Dedifferentiated amniotic fluid mesenchymal stem cell (primary cell): Measurements from ENCODE around the gene FBXO17.
"Not testable (repeated sequence)": the region's sequence is repeated elsewhere in the genome, so short reads cannot be mapped to it uniquely, and the experiment has no call there.

ENCODE experiments used
- DNase-seq: peaks from one replicate; pipeline ENCODE4 v3.0.0-alpha.2; 2016; ENCODE audit errors: extremely low spot score

Gene FBXO17

DNA sequence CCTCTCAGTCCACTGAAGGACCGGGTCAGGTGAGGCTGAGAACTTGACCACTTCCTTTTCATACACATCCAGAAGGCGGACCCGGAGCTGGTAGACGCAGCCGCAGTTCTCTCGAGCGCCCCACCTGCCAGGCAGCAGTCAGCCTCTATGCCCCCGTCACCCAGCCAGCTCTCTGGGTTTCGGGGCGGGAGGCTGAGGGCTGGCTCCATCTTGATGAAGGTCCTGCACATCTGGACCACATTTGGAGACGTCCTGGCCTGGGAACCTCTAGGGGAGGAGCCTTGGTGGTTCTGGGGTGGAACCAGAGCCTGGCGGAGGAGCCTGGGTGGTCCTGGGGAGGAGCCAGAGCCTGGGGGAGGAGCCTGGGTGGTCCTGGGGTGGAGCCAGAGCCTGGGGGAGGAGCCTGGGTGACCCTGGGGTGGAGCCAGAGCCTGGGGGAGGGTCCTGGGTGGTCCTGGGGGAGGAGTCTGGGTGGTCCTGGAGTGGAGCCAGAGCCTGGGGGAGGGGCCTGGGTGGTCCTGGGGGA, 30.5 kb downstream of the FBXO17 start:
- DNase-seq = no peak

DNA sequence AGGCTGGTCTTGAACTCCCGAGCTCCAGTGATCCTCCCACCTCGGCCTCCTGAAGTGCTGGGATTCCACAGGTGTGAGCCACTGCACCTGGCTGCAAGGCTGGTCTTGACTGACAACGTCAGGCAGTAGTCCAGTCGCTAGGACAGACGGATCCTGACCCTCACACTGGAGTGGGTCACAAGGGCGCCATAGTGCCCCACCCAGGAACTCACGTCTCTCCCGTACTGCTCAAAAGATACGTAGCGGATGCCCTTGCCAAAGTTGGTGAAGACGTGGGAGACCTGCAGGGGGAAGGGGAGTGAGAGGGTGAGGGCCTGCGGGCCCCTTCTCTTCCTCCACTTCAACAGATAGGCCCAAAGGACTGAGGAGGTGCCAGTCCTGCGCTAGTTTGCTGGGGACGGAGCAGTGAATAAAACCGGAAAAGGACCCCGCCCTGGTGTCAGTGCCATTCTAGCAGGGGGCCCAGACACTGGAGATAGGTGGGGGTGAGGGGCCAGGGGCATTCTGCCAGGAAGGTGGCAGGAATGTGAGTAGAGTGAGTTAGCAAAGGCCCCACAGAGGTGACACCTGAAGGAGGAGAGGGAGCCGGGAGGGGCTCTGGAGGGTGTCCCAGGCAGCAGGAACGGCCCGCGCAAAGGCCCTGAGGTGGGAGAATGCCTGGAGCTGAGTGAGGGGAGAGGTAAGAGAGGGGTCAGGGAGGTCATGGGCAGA, 32.9 kb downstream of the FBXO17 start:
- no peak for DNase-seq

DNA sequence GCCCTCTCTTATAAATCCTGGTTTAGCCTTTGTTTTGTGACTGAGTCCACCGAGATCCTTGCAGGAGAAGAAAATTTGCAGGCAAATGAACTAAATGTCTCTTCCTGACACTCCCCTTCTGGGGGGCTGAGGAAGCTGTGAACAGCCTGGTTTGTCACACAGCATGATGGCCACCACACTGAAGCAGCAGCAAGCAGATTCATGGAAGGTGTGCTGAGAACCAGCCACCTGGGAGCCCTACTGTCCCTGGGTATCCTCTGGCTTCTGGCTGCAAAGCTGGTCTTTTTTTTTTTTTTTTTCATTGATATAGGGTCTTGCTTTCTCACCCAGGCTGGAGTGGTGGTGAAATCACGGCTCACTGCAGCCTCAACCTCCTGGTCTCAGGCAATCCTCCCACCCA, 33.6 kb downstream of the FBXO17 start:
- no peak for DNase-seq

DNA sequence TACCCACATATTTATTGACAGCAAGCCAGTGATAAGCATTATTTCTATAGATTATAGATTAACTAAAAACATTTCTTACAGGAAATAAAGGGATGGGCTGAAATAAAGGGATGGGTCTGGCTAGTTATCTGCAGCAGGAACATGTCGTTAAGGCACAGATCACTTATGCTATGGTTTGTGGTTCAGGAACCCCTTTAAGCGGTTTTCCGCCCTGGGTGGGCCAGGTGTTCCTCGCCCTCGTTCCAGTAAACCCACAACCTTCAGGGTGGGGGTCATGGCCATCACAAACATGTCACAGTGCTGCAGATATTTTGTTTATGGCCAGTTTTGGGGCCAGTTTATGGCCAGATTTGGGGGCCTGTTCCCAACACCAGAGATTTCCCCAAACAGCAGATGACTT, 34.1 kb downstream of the FBXO17 start:
- DNase-seq = not testable (repeated sequence)

DNA sequence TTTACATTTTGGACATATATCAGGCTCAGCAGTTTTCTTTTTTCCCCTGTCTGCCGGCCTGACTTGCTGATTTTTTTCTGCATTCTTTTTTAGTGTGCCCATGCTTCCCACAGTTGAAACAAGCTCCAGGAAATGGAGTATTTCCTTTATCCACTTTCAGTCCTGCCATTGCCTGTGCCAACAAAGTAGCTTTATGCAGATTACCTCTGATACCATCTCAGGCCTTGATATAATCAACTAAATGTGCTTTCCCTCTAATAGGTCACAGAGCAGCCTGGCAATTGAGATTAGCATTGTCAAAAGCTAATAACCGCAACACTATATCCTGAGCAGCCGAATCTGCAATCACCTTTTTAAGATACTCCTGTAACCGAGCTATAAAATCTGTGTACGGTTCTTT, 35.6 kb downstream of the FBXO17 start:
- no peak for DNase-seq

DNA sequence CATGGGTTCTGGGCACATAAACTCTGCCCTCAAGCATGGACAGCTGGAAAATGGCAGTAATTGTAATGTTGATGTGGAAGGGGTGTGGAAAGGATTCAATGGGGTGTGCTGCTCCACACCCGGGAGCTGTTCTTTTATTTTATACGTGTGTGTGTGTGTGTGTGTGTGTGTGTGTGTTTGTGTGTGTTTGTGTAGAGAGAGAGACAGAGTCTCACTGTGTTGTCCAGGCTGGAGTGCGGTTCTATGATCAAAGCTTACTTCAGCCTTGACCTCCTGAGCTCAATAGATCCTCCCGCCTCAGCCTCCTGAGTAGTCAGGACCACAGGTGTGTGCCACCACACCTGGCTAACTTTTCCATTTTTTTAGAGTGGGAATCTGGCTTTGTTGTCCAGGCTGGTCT, 42.0 kb downstream of the FBXO17 start:
- DNase-seq = no peak

DNA sequence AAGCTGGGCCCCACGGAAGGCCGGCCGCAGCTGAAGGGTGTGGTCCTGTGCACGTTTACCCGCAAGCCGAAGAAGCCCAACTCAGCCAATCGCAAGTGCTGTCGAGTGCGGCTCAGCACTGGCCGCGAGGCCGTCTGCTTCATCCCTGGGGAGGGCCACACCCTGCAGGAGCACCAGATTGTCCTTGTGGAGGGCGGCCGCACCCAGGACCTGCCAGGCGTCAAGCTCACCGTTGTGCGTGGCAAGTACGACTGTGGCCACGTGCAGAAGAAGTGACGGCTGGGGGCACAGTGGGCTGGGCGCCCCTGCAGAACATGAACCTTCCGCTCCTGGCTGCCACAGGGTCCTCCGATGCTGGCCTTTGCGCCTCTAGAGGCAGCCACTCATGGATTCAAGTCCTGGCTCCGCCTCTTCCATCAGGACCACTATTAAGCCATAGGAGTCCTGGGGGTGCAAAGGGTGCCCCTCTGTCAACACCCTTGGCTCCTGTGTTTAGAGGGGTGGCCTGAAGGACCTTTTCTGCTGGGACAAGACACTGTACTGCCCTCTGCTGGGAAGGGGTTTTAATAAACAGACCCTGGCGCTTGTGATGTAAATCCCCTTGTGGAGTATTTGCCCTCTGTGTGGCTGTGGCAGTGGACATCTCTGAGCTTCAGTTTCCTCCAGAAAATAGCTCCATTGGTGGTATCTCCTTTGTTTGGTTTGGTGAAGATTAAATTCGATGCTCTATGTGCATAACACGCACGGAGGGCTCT, 42.9 kb downstream of the FBXO17 start:
- DNase-seq = peak; percentile 20

DNA sequence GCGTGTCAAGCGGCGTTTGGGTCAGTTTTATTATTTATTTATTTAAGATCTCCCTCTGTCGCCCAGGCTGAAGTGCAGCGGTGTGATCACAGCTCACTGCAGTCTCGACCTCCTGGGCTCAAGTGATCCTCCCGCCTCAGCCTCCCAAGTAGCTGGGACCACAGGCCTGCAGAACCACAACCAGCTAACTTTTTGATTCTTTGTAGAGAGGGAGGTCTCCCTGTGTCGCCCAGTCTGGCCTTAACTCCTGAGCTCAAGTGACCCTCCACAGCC, 44.1 kb downstream of the FBXO17 start:
- DNase-seq = no peak

DNA sequence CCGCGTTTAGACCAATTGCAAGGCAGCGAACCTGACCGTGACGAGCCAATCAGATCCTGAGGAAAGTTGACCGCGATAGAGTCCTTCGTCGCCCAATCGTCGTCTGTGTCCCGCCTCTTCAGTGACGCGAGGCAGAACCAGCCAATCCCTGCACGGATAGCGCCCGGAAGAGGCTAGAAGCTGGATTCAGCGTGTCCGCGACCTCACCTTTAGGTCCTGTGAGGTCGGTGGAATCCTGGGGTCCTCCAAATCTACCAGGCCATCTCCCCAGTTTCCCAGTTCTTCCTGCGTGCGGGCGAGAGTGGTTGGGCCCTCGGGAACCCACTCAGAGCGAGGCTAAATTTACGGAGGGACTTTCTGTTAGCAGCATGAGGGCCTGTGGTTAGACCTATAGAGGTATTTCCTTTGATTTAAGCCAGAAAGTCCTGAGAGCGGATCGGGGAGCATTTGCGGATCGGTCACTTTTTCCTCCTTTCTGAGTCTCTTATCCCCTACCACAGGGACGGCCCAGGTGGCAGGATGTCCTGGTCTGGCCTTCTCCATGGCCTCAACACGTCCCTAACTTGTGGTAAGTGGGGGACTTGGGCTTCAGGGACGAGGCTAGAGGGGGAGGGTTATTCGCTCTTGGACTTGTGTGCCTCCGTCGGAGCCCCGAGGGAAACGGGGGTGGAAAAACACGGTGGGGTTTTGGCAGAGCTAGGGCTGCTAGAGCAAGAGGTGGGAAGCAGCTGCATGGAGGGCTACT, 44.6 kb downstream of the FBXO17 start, which contains the start of gene MRPS12:
Gene MRPS12, plus strand, starts transcription at position 169 of the 745 bp plus-strand sequence. Its CDS starts 351 bp downstream, at position 520.
- peak; percentile 100 for DNase-seq

DNA sequence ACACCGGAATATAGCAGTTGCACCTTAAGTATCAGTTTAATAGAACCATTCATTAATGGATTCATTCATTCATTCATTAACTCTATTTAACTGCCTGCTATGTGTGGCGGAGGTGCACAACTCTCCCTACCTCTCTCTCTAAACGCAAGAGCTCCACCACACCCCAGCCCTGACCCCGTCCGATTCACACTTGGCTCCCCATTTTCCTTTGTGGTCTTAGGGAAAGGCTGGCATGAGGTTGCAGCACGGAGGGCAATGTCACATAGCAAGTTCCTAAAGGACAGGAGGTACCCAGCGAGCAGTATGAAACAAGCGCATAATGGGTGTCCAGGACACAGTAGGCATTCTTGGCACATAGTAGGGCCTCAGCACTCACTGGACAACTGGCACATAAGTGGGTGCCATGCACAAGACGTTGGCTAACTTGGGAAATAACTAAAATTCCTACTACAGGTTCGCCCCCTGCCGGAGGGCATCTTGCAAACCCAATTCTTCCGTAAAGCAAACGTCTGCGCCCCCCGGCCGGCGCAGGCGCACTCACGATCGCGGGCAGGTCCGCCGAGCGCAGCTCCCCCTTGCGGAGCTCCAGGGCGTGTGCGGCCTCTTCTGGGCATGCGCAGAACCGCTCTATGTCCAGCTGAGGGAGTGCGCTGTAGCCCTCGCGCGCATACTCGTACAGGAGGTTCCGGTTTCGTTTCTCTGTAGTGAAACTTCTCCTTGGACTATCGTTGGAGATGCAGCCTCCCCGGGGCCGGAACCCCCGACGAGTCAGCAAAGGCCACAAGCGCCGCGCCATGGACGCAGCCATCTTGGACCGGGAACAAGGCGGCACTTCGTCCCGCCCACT, 45.4 kb downstream of the FBXO17 start, which contains the start of gene SARS2:
Gene SARS2, minus strand, starts transcription at position 835 of the 847 bp plus-strand sequence. Its CDS starts 27 bp downstream, at position 808.
- peak; percentile 94 for DNase-seq

DNA sequence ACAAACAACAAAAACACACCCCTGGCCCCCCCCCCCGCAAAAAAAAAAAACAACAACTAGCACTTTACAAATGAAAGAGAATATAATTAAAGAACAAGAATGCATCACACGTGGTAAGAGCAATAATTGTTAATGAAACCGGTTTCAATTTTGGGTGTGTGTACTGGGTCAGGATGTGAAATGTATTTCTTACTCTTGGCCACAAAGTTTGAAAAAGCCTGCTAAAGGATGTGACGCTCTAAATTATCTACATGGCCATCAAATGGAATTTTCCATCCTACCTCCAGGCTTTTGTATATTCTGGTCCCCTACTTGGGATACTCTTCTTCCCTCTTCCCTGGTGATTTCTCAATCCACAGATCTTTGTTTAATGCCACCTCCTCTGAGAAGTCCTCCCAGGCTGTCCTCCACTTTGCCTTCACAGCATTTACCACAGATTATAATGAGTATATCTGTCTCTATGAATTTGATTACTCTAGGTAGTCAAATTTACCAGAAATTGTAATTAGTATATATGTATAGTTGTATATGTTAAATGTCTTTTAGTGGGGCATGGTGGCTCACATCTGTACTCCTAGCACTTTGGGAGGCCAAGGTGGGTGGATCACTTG, 47.0 kb downstream of the FBXO17 start:
- DNase-seq = no peak

DNA sequence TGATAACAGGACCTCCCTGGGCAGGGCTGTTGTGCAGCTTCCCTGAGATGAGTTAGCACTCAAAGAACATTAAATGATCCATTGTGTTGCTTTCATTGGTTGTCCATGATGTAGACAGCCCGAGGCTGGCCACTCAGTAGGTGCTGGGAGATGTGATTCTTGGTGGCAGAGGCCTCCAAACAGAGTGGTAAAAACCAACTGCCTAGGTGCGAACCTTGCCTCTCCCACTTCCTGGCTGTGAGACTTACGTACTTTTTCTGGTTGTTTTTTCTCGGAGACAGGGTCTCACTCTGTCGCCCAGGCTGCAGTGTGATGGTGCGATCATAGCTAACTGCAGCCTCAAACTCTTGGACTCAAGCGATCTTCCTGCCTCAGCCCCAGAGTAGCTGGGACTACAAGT, 51.2 kb downstream of the FBXO17 start:
- DNase-seq = no peak

DNA sequence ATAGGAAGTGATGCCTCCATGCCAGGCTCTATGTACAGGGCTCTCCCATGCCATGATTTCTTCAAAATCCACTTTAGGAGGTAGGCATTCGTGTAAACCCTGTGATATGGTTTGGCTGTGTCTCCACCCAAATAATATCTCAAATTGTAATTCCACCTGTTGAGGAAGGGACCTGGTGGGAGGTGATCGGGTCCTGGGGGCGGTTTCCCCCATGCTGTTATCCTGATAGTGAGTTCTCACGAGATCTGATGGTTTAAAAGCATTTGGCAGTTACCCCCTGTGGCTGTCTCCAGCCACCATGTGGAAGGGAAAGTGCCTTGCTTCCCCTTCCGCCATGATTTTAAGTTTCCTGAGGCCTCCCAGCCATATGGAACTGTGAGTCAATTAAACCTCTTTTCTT, 53.1 kb downstream of the FBXO17 start:
- DNase-seq = no peak

DNA sequence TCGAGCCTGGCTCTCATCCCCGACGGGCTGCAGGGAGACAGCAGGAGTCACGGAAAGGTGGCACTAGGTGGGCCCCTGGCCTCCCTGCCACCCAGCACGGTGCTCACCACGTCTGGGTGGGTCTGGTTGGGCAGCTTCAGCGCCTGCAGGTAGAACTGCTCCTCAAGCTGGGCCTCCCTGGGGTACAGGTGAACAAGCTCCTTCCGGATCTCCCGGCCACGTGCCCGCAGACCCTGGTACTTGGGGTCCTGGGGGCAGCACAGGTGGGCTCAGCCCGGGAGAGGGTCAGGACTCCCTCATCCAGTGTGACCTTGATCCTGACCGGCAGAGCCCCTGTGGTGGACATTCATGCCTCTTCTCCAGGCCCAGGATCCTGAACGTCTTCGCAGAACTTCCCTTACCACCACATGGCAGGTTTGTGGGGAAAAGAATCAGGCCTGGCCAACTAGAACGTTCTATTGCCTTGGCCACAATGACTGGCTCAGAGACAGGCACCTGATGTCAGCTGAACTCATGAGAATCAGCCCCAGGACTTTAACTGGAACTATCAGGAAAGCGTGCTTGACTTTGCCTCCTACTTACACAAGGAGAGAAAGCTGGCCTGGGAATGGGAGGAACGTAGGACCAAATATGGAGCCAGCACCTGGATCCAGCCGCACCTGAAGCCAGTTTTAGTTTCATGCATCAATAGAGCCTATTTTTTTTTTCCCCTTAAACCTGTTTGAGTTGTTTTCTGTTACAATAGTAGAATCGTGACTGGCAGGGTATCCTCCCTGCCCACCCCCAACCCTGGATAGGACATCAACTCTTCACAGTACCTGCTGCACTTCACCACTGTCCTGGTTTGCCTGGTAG, 53.9 kb downstream of the FBXO17 start:
- DNase-seq = no peak

DNA sequence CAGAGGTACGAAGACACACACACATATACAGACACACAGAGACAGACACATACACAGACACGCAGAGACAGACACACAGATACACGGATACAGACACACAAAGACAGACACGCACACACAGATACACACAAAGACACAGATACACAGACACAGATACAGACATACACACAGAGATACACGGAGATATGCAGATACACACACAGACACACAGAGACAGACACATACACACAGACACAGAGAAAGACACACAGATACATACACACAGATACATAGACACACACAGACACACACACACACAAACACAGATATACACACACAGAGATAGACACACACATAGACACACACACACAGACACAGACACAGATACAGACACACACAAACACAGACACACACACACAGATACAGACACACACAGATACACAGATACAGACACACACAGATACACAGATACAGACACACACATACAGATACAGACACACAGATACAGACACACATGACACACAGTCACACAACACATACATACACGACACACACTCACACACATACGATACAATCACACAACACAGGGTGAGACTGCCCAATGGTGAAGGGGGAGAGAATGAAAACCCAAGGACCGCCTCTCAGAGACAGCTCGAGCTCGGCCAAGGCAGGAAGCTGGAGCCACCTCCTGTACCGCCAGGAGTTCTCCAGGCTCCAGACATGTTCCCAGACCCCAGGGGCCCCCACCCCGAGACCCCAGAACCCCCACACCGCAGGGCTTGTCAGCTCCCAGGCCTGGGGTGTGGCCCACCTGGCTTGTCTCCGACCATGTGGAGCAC, 54.7 kb downstream of the FBXO17 start:
- no peak for DNase-seq

DNA sequence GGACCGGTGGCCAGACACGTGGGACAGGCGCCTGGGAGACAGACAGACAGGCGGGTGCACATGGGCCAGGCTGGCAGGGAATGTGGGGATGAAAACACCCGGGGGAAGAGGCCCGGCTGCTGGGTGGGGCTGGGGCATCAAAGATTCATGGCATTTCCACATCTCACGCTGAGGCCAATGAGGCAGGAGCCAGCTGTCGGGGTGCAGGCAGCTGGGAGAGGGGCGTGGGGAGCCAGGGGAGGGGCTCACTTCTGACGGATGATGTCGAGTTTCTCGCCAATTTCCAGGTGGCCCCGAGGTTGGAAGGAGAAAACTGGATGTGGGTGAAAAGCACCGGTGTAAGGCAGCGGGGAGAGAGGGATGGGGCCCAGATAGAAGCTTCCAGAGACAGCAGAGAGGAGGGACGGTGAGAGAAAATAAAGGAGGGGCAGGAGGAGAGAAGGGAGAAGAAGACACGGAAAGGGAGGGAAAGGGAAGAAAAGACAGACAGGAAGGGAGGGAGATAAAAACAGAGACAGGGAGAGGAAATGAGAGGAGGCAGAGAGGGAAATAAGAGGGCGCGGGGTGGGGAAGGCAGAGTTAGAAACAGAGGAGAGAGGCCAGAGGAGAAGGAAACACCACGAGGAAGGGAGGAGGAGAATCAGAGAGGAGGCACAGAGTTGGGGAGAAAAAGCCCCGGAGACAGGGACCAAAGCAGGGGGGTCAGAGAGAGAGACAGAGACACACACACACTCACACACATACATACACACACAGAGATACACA, 55.5 kb downstream of the FBXO17 start:
- no peak for DNase-seq

DNA sequence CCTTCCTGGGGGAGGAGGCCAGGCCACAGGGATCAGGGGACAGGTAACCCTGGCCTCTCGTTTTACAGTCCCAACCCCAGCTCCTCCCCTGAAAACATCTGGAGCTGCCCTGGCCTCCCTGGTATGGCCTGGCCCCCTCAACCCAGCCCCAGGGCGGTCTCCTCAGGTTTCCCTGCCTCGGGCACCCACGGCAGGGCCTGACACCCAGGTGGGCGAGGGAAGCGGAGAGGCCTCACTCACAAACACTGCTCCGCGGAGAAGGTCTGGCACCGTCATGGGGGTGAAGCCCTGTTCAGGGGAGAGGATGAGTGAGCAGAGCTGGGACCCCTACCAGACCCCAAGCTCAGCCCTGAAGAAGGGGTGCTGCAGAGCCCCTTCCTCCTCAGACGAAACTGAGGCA, 57.0 kb downstream of the FBXO17 start:
- DNase-seq = no peak

DNA sequence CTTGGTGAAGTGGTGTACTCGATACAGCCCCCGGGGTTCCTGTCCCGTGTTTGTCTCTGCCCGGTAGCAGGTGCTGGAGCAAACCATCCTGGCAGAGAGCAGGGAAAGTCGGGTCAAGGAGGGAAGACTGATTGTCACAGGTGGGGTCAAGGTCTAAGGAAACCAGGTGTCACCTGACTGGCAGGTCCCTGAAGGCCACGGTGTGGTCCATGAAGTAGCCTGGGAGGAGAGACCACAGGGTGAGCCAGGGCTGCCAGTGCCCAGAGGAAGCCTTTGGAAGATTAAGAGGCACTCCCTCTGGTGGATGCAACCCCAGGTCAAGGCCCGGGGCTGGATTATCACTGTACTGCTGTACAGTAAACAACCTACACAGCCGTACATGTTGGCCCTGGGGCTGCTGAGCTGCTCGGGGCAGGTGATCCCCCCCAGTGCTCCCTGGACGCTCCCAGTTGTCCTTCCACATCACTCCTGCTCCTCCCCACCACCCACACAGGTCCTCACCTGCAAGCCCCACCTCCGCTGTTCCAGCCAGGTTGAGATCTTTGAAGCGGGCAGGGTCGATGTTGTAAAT, 57.5 kb downstream of the FBXO17 start:
- DNase-seq = no peak
